ENCODE data around the gene SESN3.

DNA sequence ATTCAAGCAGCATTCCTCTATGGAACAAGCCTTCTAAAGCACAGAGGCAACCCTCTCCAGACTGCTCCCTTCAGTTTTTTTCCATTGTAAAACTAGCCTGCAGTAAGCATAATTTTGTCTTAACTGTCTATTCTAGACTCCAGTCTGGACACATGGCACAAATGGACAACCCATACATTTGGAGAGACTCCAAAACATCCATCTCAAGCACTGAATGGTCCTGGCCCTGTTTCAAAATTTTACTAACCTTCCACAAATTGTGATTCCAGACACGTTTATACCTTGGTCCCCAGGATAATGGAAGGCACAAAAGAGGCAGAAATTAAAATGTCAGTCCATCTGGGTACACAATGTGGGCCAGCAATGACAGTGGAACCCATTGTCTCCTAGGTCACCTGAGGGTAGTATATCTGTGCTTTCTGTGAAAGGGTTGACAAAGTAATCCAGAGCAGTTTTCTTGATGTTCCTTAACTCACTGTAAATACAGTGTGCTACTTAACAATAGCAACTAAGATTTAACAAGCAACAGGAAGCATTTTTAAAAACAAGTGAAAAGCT is 16.2 kb upstream of the SESN3 start:
- TF ChIP-seq, protein P1, sequence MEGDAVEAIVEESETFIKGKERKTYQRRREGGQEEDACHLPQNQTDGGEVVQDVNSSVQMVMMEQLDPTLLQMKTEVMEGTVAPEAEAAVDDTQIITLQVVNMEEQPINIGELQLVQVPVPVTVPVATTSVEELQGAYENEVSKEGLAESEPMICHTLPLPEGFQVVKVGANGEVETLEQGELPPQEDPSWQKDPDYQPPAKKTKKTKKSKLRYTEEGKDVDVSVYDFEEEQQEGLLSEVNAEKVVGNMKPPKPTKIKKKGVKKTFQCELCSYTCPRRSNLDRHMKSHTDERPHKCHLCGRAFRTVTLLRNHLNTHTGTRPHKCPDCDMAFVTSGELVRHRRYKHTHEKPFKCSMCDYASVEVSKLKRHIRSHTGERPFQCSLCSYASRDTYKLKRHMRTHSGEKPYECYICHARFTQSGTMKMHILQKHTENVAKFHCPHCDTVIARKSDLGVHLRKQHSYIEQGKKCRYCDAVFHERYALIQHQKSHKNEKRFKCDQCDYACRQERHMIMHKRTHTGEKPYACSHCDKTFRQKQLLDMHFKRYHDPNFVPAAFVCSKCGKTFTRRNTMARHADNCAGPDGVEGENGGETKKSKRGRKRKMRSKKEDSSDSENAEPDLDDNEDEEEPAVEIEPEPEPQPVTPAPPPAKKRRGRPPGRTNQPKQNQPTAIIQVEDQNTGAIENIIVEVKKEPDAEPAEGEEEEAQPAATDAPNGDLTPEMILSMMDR (conservative IDR thresholded peaks at IDR 0.05; ENCODE audit: low read depth, low read length) = no peak
- no peak for TF ChIP-seq EZH2 (IDR thresholded peaks at IDR 0.05; ENCODE audit: low read length, unreplicated experiment)

Measured in PC-3 (cell line).